HG03097 (cell line): ENCODE measurements around the gene CCDC89.
"Not testable (repeated sequence)": the region's sequence is repeated elsewhere in the genome, so short reads cannot be mapped to it uniquely, and the experiment has no call there.

Source experiments
- ATAC-seq: cut with Tn5 transposase; IDR thresholded peaks from one replicate; pipeline ENCODE4 v1.9.1; 2021; ENCODE audit not compliant: unreplicated experiment, low FRiP score

The CCDC89 gene

DNA sequence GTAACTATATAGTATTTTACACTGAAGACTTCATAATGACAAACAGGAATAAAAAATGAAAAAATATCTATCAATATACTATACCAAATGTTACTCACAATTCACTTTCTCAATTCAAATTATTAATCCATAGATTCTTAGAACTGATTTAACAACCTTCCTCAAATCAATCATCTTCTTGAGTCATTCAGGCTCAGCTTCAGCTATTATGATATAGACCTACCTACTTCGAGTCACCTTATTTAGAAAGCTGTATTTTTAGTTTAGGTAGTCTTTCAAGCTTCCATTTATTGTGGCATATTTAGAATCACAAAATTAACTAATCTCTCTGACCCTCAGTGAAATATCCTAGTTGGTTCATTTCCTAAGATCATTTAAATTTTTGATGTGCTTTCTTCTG is 29.2 kb downstream of the CCDC89 start:
- no peak for ATAC-seq

GRCh38 chr11:85654343-85654742 is 31.7 kb downstream of the CCDC89 start:
- not testable (repeated sequence) for ATAC-seq

DNA sequence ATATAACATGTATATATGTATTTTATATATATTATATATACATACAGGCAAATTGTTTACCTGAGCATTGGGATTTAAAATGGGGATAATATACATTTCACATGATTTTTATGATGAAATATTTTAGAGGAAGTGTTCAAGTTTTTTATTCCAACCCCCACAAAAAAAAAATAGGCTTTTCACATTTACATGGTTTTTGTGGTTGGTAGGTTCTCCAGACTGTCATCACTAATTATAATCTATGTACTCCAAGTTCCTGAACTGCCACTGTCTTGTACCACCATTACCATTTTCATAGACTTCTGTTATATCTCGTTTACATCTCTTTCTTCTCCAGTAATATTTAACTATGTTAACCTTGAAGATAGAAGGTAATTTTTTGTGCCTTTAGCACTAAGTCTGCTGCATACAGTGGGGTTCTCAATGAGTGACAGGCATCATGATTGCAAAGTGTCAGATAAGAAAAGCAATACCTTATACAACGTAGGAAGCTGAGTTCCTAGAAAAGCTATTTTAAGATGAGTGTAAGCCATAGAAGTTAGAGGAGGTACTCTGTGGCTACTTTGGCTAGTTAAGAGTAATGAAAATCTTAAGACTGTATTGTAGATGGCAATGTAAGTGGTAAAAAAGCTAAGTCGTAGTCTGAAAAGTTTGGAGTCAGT is 33.1 kb downstream of the CCDC89 start:
- no peak for ATAC-seq

GRCh38 chr11:85651118-85651517 is 34.9 kb downstream of the CCDC89 start:
- ATAC-seq, result no peak

DNA sequence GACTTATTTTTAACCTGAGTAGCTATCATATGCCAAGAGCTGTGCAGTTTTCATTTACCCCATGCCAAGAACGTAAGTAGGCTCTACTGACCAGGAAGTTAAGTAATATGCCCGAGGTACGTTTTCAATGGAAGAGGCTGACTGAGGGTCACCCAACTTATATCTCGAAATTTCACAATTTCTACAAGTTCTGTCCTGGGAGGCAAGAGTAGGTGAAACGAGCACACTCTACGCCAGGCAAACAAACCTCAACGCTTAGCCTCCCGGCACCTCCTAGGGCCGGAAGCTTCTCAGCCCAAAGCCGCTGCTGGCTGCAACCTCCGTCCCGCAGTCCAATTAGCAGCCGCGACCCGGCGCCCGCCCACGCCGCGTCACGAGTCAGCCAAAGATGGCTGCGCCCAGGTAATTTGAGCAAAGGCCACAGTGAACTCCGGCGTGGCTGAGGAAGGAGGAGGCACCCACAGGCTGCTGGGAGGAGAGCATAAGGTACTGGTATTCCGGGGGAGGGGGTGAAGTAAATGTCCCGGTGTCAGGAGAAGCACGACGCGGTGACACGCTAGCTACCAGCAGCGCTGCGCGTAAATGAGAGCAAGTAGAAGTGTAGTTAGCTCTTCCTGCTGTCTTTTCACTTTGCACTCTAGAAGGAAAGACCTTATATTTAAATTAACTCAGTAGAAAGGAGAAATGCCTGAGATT is 38.2 kb downstream of the CCDC89 start, which contains the start of gene TMEM126A:
TSS of gene TMEM126A (plus strand) at position 364 of the 696 bp plus-strand sequence. CDS start 2,289 bp downstream, outside the sequence.
- peak; percentile 99 for ATAC-seq

GRCh38 chr11:85647078-85647477 is 38.9 kb downstream of the CCDC89 start:
- peak; percentile 9 for ATAC-seq

DNA sequence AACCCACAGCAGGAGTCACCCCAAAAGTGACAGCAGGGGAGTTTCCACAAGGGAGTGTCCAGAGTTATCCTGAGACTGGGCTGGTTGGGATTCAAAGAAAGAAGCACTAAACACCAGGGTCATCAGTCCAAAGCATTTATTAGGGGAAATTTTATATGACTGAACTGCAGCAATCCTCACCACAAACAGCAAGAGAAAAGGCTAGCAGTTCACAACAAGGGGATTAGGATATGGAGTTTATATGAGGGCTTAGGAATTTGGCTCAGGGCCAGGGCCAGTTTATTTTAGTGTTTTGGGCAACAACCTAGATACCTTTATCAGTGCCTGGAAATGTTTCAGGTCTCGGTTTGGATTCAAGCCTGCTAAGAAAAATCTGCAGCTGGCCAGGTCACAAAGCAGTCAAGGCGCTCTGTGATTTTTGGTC is 42.8 kb downstream of the CCDC89 start:
- no peak for ATAC-seq

GRCh38 chr11:85634747-85635146 is 51.2 kb downstream of the CCDC89 start:
- ATAC-seq, result no peak
